Neuronal stem cell (in vitro differentiated cells): ENCODE results near the gene SLC5A4.

Experiments
- DNase-seq: peaks from one replicate; pipeline ENCODE4 v3.0.0-alpha.2; 2013; ENCODE audit warnings: low spot score
- H2AFZ ChIP-seq: one replicate; pipeline ENCODE4 v1.6.1; 2013; ENCODE audit warnings: mild to moderate bottlenecking, low read length, inconsistent platforms
- H2AK5ac ChIP-seq: 2 replicates; pipeline ENCODE4 v1.6.1; 2013; ENCODE audit warnings: low read depth, mild to moderate bottlenecking, inconsistent platforms, low read length, moderate library complexity, mixed read lengths
- H2BK120ac ChIP-seq: 2 replicates; pipeline ENCODE4 v1.6.1; 2013; ENCODE audit warnings: low read depth, mild to moderate bottlenecking, inconsistent platforms, low read length, moderate library complexity, mixed read lengths
- H2BK12ac ChIP-seq: one replicate; pipeline ENCODE4 v1.6.1; 2013; ENCODE audit warnings: low read length, inconsistent platforms
- H2BK15ac ChIP-seq: 2 replicates; pipeline ENCODE4 v1.6.1; 2013; ENCODE audit warnings: mild to moderate bottlenecking, low read length, inconsistent platforms, mixed read lengths
- H2BK5ac ChIP-seq: one replicate; pipeline ENCODE4 v1.6.1; 2013; ENCODE audit warnings: inconsistent platforms, mild to moderate bottlenecking, low read length, moderate library complexity
- H3K14ac ChIP-seq: one replicate; pipeline ENCODE4 v1.6.1; 2013; ENCODE audit warnings: low read length, inconsistent platforms
- H3K18ac ChIP-seq: 2 replicates; pipeline ENCODE4 v1.6.1; 2013; ENCODE audit warnings: low read length, inconsistent platforms
- H3K23ac ChIP-seq: 2 replicates; pipeline ENCODE4 v1.6.1; 2013; ENCODE audit warnings: low read depth, mild to moderate bottlenecking, mixed read lengths, low read length, inconsistent platforms; ENCODE audit not compliant: poor library complexity
- H3K27ac ChIP-seq: replicated peaks from 3 replicates; pipeline ENCODE4 v1.5.1; 2013; ENCODE audit warnings: low read length, inconsistent platforms
- H3K27me3 ChIP-seq, 3 experiments: 2 replicates each; pipeline ENCODE4 v1.6.1; 2013; ENCODE audit warnings: low read length in 3 of 3, mild to moderate bottlenecking in 2 of 3, inconsistent platforms in 1 of 3, low read depth in 1 of 3, mixed read lengths in 1 of 3, moderate library complexity in 1 of 3; ENCODE audit not compliant: control insufficient read depth in 3 of 3, insufficient read depth in 3 of 3
- H3K36me3 ChIP-seq, 2 donors: replicated peaks in 1 of 2; 2 replicates each; pipeline ENCODE4 v1.6.1; 2013; ENCODE audit warnings: low read length in 2 of 2; ENCODE audit not compliant: control insufficient read depth in 2 of 2, insufficient read depth in 2 of 2
- H3K4ac ChIP-seq: 2 replicates; pipeline ENCODE4 v1.6.1; 2013; ENCODE audit warnings: inconsistent platforms, mild to moderate bottlenecking, low read length, moderate library complexity
- H3K4me1 ChIP-seq, 2 donors: 1 replicate in 1 of 2; 2 replicates in 1 of 2; pipeline ENCODE4 v1.6.1; 2013; ENCODE audit warnings: low read length in 2 of 2, low read depth in 1 of 2; ENCODE audit not compliant: control insufficient read depth in 2 of 2, insufficient read depth in 1 of 2
- H3K4me2 ChIP-seq: one replicate; pipeline ENCODE4 v1.6.1; 2013; ENCODE audit warnings: mild to moderate bottlenecking, low read length, inconsistent platforms; ENCODE audit not compliant: insufficient read depth, poor library complexity, severe bottlenecking
- H3K4me3 ChIP-seq, 2 donors: 2 replicates each; pipeline ENCODE4 v1.5.1; 2013; ENCODE audit warnings: low read length in 2 of 2, mild to moderate bottlenecking in 2 of 2, inconsistent platforms in 1 of 2, moderate library complexity in 1 of 2
- H3K79me1 ChIP-seq: one replicate; pipeline ENCODE4 v1.6.1; 2013; ENCODE audit warnings: low read depth, mild to moderate bottlenecking, inconsistent platforms, low read length, moderate library complexity
- H3K9ac ChIP-seq: one replicate; pipeline ENCODE4 v1.6.1; 2013; ENCODE audit warnings: mild to moderate bottlenecking, low read depth, low read length, inconsistent platforms; ENCODE audit not compliant: poor library complexity
- H3K9me3 ChIP-seq, 2 donors: replicated peaks in 1 of 2; 2 replicates each; pipeline versions ENCODE3 to v1.6.1; 2013; ENCODE audit warnings: low read length in 2 of 2, mild to moderate bottlenecking in 2 of 2, inconsistent platforms in 1 of 2, low read depth in 1 of 2, mixed read lengths in 1 of 2, moderate library complexity in 1 of 2; ENCODE audit not compliant: control insufficient read depth in 2 of 2, insufficient read depth in 1 of 2
- H4K8ac ChIP-seq: one replicate; pipeline ENCODE4 v1.6.1; 2013; ENCODE audit warnings: low read depth, mild to moderate bottlenecking, inconsistent platforms, low read length, moderate library complexity
- H4K91ac ChIP-seq: one replicate; pipeline ENCODE4 v1.6.1; 2013; ENCODE audit warnings: low read length, low read depth, mild to moderate bottlenecking, inconsistent platforms; ENCODE audit not compliant: poor library complexity
- WGBS, 2 donors: extraction: QIAGEN DNeasy Blood & Tissue Kit; methylation state at CpG; one replicate each; pipeline ENCODE4 v1.1.7; 2013; ENCODE audit warnings: missing lambda C conversion rate in 2 of 2, mixed read lengths in 1 of 2; ENCODE audit not compliant: insufficient read length in 2 of 2, insufficient replicate concordance in 1 of 2; ENCODE audit errors: extremely low coverage in 2 of 2; 5-methylcytosine and 5-hydroxymethylcytosine counted together

SLC5A4 gene

GRCh38 chr22:32204856-32205722 is 50.1 kb downstream of the SLC5A4 start, which contains the start of gene RFPL2:
TSS of gene RFPL2 (minus strand) at chr22:32205073. CDS start at chr22:32202451, 2,622 bp downstream.
- Histone ChIP-seq H2BK120ac (peak within 1 kb of the TSS; percentile 4), H3K4me1 (peaks cover 0 to 14% of the 10 kb centered on the region in 2 donors), H3K9ac (peak within 1 kb of the TSS; percentile 65), H2AFZ (peak within 1 kb of the TSS; percentile 94), H2BK15ac (peak within 1 kb of the TSS; percentile 85), H3K4me3 (peak within 1 kb of the TSS; percentile 47 to 77), H2BK5ac (peak within 1 kb of the TSS; percentile 53), H4K91ac (no peak within 1 kb of the TSS), H3K79me1 (peaks cover 9% of the 10 kb centered on the region), H2BK12ac (peak within 1 kb of the TSS; percentile 84), H3K14ac (peak within 1 kb of the TSS; percentile 89), H3K4ac (peak within 1 kb of the TSS; percentile 66), H3K23ac (peak within 1 kb of the TSS; percentile 31), H3K9me3 (no peaks in the 10 kb centered on the region), H2AK5ac (peak within 1 kb of the TSS; percentile 97), H4K8ac (no peak within 1 kb of the TSS), H3K36me3 (peaks cover 0 to 4% of the 10 kb centered on the region in 2 donors), H3K4me2 (peak within 1 kb of the TSS; percentile 85), H3K27me3 (peaks cover 2 to 21% (median 3%) of the 10 kb centered on the region in 3 experiments), H3K27ac (no peak within 1 kb of the TSS), H3K18ac (peak within 1 kb of the TSS; percentile 88)
- peak; percentile 69 for DNase-seq
- no CpG with 5 or more reads among the region's 41 CpGs for WGBS, 2 donors

GRCh38 chr22:32204040-32204855 is 50.9 kb downstream of the SLC5A4 start:
- H3K27ac ChIP-seq = no peak overlapping the region
- peaks cover 2 to 21% (median 6%) of the 10 kb centered on the region in 3 experiments for H3K27me3 ChIP-seq
- peak overlapping the region; percentile 4 for H2BK120ac ChIP-seq
- H4K8ac ChIP-seq = no peak overlapping the region
- H3K4me3 ChIP-seq = peak overlapping the region; percentile 47 to 77
- H3K4ac ChIP-seq = peak overlapping the region; percentile 66
- H3K9me3 ChIP-seq = no peaks in the 10 kb centered on the region
- H3K9ac ChIP-seq = peak overlapping the region; percentile 65
- H3K79me1 ChIP-seq = peaks cover 9% of the 10 kb centered on the region
- peak overlapping the region; percentile 11 for H3K14ac ChIP-seq
- no peak overlapping the region for H4K91ac ChIP-seq
- no peak for DNase-seq
- peak overlapping the region; percentile 94 for H2AFZ ChIP-seq
- peak overlapping the region; percentile 85 for H3K23ac ChIP-seq
- WGBS, 2 donors = no CpG with 5 or more reads among the region's 42 CpGs
- H2BK5ac ChIP-seq = peak overlapping the region; percentile 26
- H2BK15ac ChIP-seq = peak overlapping the region; percentile 41
- peaks cover 0 to 14% of the 10 kb centered on the region in 2 donors for H3K4me1 ChIP-seq
- peaks cover 0 to 4% of the 10 kb centered on the region in 2 donors for H3K36me3 ChIP-seq
- H3K4me2 ChIP-seq = peak overlapping the region; percentile 85
- peak overlapping the region; percentile 97 for H2AK5ac ChIP-seq
- H2BK12ac ChIP-seq = peak overlapping the region; percentile 84
- peak overlapping the region; percentile 0 for H3K18ac ChIP-seq

GRCh38 chr22:32203181-32204039 is 51.7 kb downstream of the SLC5A4 start:
- peaks cover 9% of the 10 kb centered on the region for H3K79me1 ChIP-seq
- H3K4me2 ChIP-seq = peak overlapping the region; percentile 85
- H3K4me3 ChIP-seq = no peak overlapping the region
- DNase-seq = no peak
- H3K27me3 ChIP-seq = peaks cover 2 to 21% (median 7%) of the 10 kb centered on the region in 3 experiments
- peaks cover 0 to 14% of the 10 kb centered on the region in 2 donors for H3K4me1 ChIP-seq
- H2BK120ac ChIP-seq = no peak overlapping the region
- H4K8ac ChIP-seq = peak overlapping the region; percentile 92
- H2AK5ac ChIP-seq = peak overlapping the region; percentile 97
- H4K91ac ChIP-seq = peak overlapping the region; percentile 30
- peak overlapping the region; percentile 71 for H3K14ac ChIP-seq
- peaks cover 0 to 4% of the 10 kb centered on the region in 2 donors for H3K36me3 ChIP-seq
- no peak overlapping the region for H3K27ac ChIP-seq
- H3K4ac ChIP-seq = no peak overlapping the region
- H2BK5ac ChIP-seq = no peak overlapping the region
- H3K18ac ChIP-seq = peak overlapping the region; percentile 83
- H2AFZ ChIP-seq = peak overlapping the region; percentile 77
- peak overlapping the region; percentile 60 for H3K9ac ChIP-seq
- H3K23ac ChIP-seq = peak overlapping the region; percentile 85
- no peaks in the 10 kb centered on the region for H3K9me3 ChIP-seq
- H2BK12ac ChIP-seq = peak overlapping the region; percentile 84
- peak overlapping the region; percentile 92 for H2BK15ac ChIP-seq
- no CpG with 5 or more reads among the region's 53 CpGs for WGBS, 2 donors
